H1 (cell line): ENCODE data around the gene SH3BP2.

Experiments used
- CBX8 ChIP-seq: fragments of 300-800, 300-1000 bp; sonication (generic); IDR thresholded peaks from 2 replicates; pipeline ENCODE4 v1.7.1; 2016; ENCODE audit warnings: low read depth, low read length, borderline replicate concordance
- GABPA ChIP-seq: IDR thresholded peaks from 2 replicates; pipeline ENCODE4 v1.6.1; 2011; ENCODE audit warnings: mild to moderate bottlenecking, low read length, moderate library complexity, borderline replicate concordance; ENCODE audit not compliant: insufficient read depth
- MAFK ChIP-seq: IDR thresholded peaks from 2 replicates; pipeline ENCODE4 v1.6.1; 2012; ENCODE audit warnings: low read depth, mild to moderate bottlenecking, improper control_type of control experiment, low read length
- POLR2A ChIP-seq, 2 experiments: IDR thresholded peaks; 1 replicate in 1 of 2; 2 replicates in 1 of 2; pipeline ENCODE4 v1.6.1; 2011; ENCODE audit warnings: low read depth in 2 of 2, low read length in 2 of 2, mild to moderate bottlenecking in 2 of 2; ENCODE audit errors: control extremely low read depth in 1 of 2
- TAF1 ChIP-seq: IDR thresholded peaks from 2 replicates; pipeline ENCODE4 v1.6.1; 2011; ENCODE audit warnings: mild to moderate bottlenecking, low read depth, low read length
- YY1 ChIP-seq: IDR thresholded peaks from 2 replicates; pipeline ENCODE4 v1.6.1; 2011; ENCODE audit warnings: low read depth, mild to moderate bottlenecking, low read length
- TF ChIP-seq, protein P1 (sequence below), 3 experiments: IDR thresholded peaks; 1 replicate in 2 of 3; 2 replicates in 1 of 3; pipeline versions ENCODE4 v1.5.1 to v1.6.1; 2011; ENCODE audit warnings: low read length in 3 of 3, mild to moderate bottlenecking in 3 of 3, inconsistent platforms in 2 of 3, low read depth in 1 of 3, moderate library complexity in 1 of 3; ENCODE audit not compliant: insufficient read depth in 1 of 3; ENCODE audit errors: control extremely low read depth in 1 of 3

DNA sequence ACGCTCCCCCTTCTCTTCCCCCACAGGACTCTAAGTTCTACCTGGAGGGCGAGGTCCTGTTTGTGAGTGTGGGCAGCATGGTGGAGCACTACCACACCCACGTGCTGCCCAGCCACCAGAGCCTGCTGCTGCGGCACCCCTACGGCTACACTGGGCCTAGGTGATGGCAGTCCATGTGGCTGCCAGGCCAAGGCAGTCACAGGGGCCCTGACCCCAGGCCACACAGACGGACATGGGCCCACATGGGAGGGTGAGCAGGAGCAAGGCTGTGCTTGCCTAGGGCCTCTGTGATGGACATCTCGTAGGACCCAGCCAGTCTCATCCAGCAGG lies 40.8 kb downstream of the SH3BP2 start:
- TF ChIP-seq, protein P1, sequence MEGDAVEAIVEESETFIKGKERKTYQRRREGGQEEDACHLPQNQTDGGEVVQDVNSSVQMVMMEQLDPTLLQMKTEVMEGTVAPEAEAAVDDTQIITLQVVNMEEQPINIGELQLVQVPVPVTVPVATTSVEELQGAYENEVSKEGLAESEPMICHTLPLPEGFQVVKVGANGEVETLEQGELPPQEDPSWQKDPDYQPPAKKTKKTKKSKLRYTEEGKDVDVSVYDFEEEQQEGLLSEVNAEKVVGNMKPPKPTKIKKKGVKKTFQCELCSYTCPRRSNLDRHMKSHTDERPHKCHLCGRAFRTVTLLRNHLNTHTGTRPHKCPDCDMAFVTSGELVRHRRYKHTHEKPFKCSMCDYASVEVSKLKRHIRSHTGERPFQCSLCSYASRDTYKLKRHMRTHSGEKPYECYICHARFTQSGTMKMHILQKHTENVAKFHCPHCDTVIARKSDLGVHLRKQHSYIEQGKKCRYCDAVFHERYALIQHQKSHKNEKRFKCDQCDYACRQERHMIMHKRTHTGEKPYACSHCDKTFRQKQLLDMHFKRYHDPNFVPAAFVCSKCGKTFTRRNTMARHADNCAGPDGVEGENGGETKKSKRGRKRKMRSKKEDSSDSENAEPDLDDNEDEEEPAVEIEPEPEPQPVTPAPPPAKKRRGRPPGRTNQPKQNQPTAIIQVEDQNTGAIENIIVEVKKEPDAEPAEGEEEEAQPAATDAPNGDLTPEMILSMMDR (IDR thresholded peaks at IDR 0.05; ENCODE audit: control extremely low read depth in 1 of 3, insufficient read depth in 1 of 3, low read depth in 1 of 3, low read length in 3 of 3), result no peak
- TF ChIP-seq YY1, result no peak
- TF ChIP-seq TAF1, result no peak
- TF ChIP-seq GABPA, result no peak
- TF ChIP-seq CBX8, result no peak
- no peak for TF ChIP-seq MAFK
- TF ChIP-seq POLR2A (IDR thresholded peaks at IDR 0.05; ENCODE audit: control extremely low read depth in 1 of 2, low read depth in 2 of 2, low read length in 2 of 2), result no peak
